Prostate gland (tissue), 2 donors: ENCODE data around the gene DLG2.

Experiments used
- POLR2A ChIP-seq: fragments of 450-650 bp; IDR thresholded peaks from one replicate; pipeline ENCODE4 v1.6.1; 2016; ENCODE audit warnings: antibody characterized with exemption, mild to moderate bottlenecking
- POLR2AphosphoS5 ChIP-seq: sonication (generic); formaldehyde crosslinking; IDR thresholded peaks from one replicate; pipeline ENCODE4 v1.6.1; 2017; ENCODE audit warnings: antibody characterized with exemption
- TF ChIP-seq, protein P1 (sequence below), 4 experiments: fragments of 200-600 bp in 2 of 4; fragments of 450-650 bp in 2 of 4; sonication (generic) in 2 of 4; IDR thresholded peaks; 1 replicate in 3 of 4; 2 replicates in 1 of 4; pipeline ENCODE4 v1.5.1; 2016 to 2019; ENCODE audit warnings: antibody characterized with exemption in 4 of 4, mild to moderate bottlenecking in 2 of 4, moderate library complexity in 2 of 4

DNA sequence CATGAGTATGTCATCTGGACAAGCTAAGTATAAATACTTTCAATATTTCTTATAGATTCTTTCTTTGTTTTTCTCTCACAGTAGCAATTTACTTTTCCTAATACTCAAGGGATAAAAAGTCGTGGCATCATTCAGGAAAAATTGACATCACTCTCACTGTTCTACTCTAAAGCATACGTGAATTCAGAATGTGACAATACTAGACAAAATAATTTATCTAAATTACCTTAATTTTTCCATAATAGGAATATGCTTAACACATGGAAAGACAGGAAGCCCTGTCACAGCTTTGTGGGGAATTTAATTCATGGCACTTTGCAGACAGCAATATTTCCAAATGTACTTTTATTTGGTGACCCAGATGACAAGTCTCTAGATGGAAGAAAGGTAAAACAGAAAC, 394.6 kb downstream of the DLG2 start:
- TF ChIP-seq POLR2A (no peak), POLR2AphosphoS5 (no peak)
- TF ChIP-seq, protein P1, sequence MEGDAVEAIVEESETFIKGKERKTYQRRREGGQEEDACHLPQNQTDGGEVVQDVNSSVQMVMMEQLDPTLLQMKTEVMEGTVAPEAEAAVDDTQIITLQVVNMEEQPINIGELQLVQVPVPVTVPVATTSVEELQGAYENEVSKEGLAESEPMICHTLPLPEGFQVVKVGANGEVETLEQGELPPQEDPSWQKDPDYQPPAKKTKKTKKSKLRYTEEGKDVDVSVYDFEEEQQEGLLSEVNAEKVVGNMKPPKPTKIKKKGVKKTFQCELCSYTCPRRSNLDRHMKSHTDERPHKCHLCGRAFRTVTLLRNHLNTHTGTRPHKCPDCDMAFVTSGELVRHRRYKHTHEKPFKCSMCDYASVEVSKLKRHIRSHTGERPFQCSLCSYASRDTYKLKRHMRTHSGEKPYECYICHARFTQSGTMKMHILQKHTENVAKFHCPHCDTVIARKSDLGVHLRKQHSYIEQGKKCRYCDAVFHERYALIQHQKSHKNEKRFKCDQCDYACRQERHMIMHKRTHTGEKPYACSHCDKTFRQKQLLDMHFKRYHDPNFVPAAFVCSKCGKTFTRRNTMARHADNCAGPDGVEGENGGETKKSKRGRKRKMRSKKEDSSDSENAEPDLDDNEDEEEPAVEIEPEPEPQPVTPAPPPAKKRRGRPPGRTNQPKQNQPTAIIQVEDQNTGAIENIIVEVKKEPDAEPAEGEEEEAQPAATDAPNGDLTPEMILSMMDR (IDR thresholded peaks at IDR 0.05) = no peak
